Lower leg skin (tissue), 4 donors: ENCODE data around the gene MOB3A. TPM values are rescaled to one million over a fixed set of nuclear protein-coding genes. Genes with fewer than 3 reads are reported as not detected.
A peak's percentile ranks its signal among the peaks of the same experiment; 100 is the strongest.
"Not testable (repeated sequence)": the region's sequence is repeated elsewhere in the genome, so short reads cannot be mapped to it uniquely, and the experiment has no call there.

Source experiments
- DNase-seq, 2 donors: peaks; one replicate each; pipeline ENCODE4 v3.0.0-alpha.2; 2019; ENCODE audit warnings: low spot score in 2 of 2
- H3K4me3 ChIP-seq: fragments of 200-600 bp; sonication (generic); 2 replicates; pipeline ENCODE4 v1.5.1; 2017; ENCODE audit warnings: mild to moderate bottlenecking, low read depth; ENCODE audit not compliant: poor library complexity, severe bottlenecking
- POLR2A ChIP-seq, 2 donors: fragments of 450-650 bp; IDR thresholded peaks; one replicate each; pipeline ENCODE4 v1.6.1; 2016 to 2017; ENCODE audit warnings: antibody characterized with exemption in 2 of 2, mild to moderate bottlenecking in 1 of 2, moderate library complexity in 1 of 2
- WGBS, 2 donors: methylation state at CpG; one replicate each; pipeline ENCODE4 v1.1.5; 2018; 5-methylcytosine and 5-hydroxymethylcytosine counted together
- intact Hi-C: fragments of 100-400 bp; cut with DNase I; formaldehyde crosslinking; loops from one replicate; pipeline ENCODE4 v1.15.0; 2023; ENCODE audit warnings: low total_unique reads
- total RNA-seq, 4 donors: library from RNA; depleted of rRNA; stranded (reverse); fragments of >200 nt; gene quantifications; one replicate each; pipeline ENCODE4 v1.1.0, GENCODE V29; 2016
- TF ChIP-seq, protein P1 (sequence below), 3 donors: fragments of 450-650 bp; IDR thresholded peaks; one replicate each; pipeline ENCODE4 v1.5.1; 2016; ENCODE audit warnings: antibody characterized with exemption in 3 of 3, mild to moderate bottlenecking in 3 of 3, moderate library complexity in 2 of 3

MOB3A gene
- total RNA-seq, 4 donors from 2014 or later: 26.4 to 46.0 (median 34.5) TPM

DNA sequence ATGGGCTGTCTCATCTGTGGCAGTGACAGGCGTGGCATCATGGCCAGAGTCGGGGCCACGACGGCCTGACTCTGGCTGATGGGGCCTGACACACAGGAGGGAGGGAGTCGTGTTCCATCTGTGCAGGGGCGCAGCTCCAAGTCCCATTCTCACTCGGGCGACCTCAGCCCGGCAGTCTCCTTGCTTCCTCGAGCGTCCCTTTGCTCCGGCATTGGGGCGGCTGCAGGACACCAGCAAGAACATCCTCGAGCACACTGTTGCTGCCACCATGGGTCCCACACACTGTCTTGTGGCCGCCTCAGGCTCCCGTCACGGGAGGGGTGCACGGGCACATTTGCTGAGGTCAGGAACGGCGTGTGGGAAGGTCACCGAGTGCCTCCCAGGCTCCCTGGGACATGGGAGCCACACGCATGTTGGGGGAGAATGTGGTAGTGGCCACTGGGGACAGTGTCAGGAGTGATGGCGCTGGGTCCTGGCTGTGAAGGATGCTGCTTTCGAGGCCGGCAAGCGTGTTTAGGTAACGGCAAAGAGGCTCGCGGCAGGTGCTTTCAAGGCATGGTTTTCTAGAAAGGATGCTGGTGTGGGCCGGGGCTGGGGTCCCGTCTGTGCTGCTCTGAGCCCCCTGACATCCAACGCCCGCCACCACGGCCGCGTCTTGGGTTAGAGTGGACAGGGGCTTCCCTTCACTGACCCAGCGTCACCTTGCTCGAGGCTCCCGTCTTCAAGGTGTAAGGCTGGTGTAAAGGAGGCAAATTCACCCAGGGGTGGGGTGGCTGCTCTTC, 4.0 kb upstream of the MOB3A start:
- intact Hi-C loops: no loop called here
- no peak for TF ChIP-seq POLR2A (IDR thresholded peaks at IDR 0.05)
- TF ChIP-seq, protein P1, sequence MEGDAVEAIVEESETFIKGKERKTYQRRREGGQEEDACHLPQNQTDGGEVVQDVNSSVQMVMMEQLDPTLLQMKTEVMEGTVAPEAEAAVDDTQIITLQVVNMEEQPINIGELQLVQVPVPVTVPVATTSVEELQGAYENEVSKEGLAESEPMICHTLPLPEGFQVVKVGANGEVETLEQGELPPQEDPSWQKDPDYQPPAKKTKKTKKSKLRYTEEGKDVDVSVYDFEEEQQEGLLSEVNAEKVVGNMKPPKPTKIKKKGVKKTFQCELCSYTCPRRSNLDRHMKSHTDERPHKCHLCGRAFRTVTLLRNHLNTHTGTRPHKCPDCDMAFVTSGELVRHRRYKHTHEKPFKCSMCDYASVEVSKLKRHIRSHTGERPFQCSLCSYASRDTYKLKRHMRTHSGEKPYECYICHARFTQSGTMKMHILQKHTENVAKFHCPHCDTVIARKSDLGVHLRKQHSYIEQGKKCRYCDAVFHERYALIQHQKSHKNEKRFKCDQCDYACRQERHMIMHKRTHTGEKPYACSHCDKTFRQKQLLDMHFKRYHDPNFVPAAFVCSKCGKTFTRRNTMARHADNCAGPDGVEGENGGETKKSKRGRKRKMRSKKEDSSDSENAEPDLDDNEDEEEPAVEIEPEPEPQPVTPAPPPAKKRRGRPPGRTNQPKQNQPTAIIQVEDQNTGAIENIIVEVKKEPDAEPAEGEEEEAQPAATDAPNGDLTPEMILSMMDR (IDR thresholded peaks at IDR 0.05): no peak
- H3K4me3 ChIP-seq: no peak overlapping the region
- WGBS, 2 donors: 89 to 90% methylated on average over 38 of the region's 39 CpGs
- no peak for DNase-seq

DNA sequence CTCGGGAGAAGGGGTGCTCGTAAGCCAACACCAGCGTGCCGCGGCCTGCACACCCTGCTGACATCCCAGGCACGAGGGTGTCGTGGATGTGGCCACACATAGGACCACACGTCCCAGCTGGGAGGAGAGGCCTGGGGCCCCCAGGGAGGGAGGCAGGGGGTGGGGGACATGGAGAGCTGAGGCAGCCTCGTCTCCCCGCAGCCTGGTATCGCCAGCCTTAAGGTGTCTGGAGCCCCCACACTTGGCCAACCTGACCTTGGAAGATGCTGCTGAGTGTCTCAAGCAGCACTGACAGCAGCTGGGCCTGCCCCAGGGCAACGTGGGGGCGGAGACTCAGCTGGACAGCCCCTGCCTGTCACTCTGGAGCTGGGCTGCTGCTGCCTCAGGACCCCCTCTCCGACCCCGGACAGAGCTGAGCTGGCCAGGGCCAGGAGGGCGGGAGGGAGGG, 3.0 kb upstream of the MOB3A start:
- WGBS, 2 donors: 73 to 83% methylated on average over 7 to 16 of the region's 16 CpGs
- TF ChIP-seq, protein P1 (IDR thresholded peaks at IDR 0.05): no peak
- TF ChIP-seq POLR2A (IDR thresholded peaks at IDR 0.05): no peak
- no peak for DNase-seq
- intact Hi-C loops: no loop called here
- H3K4me3 ChIP-seq: no peak overlapping the region

DNA sequence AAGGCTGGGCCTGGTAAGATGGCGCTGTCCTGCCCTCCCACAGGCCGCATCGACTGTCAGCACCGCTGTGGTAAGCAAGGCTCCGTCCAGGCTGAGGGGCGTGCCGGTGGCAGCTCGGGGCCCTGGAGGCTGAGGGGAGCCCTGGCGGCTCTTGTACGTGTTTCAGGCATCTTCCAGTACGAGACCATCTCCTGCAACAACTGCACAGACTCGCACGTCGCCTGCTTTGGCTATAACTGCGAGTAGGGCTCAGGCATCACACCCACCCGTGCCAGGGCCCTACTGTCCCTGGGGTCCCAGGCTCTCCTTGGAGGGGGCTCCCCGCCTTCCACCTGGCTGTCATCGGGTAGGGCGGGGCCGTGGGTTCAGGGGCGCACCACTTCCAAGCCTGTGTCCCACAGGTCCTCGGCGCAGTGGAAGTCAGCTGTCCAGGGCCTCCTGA, 1.8 kb upstream of the MOB3A start:
- WGBS, 2 donors: 59 to 73% methylated on average over 16 to 21 of the region's 23 CpGs
- no peak overlapping the region for H3K4me3 ChIP-seq
- no peak for DNase-seq
- TF ChIP-seq, protein P1 (IDR thresholded peaks at IDR 0.05): no peak
- no peak for TF ChIP-seq POLR2A (IDR thresholded peaks at IDR 0.05)
- intact Hi-C loops: no loop called here

DNA sequence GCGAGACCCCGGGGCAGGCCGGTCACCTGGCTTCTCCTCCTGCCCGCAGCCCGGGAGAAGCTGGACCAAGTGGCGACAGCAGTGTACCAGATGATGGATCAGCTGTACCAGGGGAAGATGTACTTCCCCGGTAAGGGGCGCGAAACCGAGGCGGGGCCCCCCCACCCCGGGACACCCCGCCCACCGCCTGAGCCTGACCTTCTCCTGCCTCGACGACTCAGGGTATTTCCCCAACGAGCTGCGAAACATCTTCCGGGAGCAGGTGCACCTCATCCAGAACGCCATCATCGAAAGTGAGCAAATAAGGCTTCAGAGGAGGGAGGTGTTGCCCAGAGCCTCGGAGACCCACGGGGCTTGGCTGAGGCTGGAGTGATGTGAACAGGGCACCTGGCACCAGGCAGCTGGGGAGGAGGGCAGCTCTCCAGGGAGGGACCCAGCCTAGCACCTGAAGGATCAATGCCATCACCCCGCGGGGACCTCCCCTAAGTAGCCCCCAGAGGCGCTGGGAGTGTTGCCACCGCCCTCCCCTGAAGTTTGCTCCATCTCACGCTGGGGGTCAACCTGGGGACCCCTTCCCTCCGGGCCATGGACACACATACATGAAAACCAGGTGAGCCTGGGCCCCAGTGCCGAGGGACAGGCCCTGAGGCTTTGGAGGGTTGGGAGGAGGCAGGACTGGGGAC, 1.2 kb upstream of the MOB3A start:
- TF ChIP-seq, protein P1 (IDR thresholded peaks at IDR 0.05): no peak
- no peak for TF ChIP-seq POLR2A (IDR thresholded peaks at IDR 0.05)
- 16 to 25% methylated on average over 13 to 30 of the region's 30 CpGs for WGBS, 2 donors
- intact Hi-C loops: no loop called here
- H3K4me3 ChIP-seq: no peak overlapping the region
- no peak for DNase-seq

DNA sequence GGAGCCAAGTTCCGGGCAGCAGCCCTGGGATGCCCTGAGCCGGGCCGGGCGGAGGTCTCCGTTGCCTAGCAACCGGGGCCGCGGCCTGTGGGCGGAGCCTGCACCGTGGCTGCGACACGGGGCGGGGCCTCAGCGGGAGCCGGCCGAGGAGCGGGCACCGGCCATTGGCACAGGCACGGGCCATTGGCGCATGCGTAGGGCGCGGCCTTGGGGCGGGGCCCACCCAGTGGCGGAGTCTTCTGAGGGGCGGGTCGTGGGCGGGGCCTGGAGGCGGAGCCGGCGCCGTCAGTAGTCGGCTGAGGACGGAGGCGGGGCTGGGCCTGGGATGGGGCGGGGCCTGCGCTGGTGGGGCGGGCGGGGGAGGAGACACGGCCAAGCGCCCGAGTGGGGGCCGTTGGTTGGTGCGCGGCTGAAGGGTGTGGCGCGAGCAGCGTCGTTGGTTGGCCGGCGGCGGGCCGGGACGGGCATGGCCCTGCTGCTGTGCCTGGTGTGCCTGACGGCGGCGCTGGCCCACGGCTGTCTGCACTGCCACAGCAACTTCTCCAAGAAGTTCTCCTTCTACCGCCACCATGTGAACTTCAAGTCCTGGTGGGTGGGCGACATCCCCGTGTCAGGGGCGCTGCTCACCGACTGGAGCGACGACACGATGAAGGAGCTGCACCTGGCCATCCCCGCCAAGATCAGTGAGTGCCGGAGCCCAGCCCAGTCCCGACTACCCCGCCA, 515 bp upstream of the MOB3A start, which contains the start of gene IZUMO4:
TSS of gene IZUMO4 (plus strand) at position 436 of the 723 bp plus-strand sequence. CDS start at position 467, 31 bp downstream.
- 0% methylated on average over 24 to 59 of the region's 70 CpGs for WGBS, 2 donors
- intact Hi-C loops: no loop called here

DNA sequence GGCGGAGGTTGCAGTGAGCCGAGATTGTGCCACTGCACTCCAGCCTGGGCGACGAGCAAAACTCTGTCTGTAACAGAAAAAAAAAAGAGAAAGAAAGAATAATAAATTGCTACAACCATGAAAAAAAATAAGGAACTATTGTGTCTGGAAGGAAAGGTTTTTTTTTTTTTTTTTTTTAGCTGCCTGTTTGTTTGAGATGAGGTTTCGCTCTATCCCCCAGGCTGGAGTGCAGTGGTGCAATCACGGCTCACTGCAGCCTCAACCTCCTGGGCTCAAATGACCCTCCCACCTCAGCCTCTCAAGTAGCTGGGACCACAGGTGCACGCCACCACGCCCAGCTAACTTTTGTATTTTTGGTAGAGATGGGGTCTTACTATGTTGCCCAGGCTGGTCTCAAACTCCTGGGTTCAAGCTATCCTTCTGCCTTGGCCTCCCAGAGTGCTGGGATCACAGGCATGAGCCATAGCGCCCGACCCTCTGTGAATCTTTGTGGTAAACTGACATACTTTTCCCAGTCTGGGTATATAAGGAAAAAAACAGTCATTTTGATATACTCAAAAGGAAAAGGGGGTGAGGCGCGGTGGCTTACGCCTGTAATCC, 4.1 kb downstream of the MOB3A start:
- WGBS, 2 donors: 93 to 94% methylated on average over 13 of the region's 13 CpGs
- DNase-seq, intact Hi-C loops, H3K4me3 ChIP-seq: not testable (repeated sequence)

More for the DNA sequence above, 515 bp upstream of the MOB3A start, which contains the start of gene IZUMO4:
- DNase-seq: peak; percentile 98 to 100
- peak within 1 kb of the TSS; percentile 59 for H3K4me3 ChIP-seq
- no peak for TF ChIP-seq POLR2A (IDR thresholded peaks at IDR 0.05)
- TF ChIP-seq, protein P1 (IDR thresholded peaks at IDR 0.05): no peak
